Inflammatory macrophage treated with lipopolysaccharide for 1 hour (primary cell): ENCODE measurements around the gene CDYL.
A peak's percentile ranks its signal among the peaks of the same experiment; 100 is the strongest.

Experiments used
- DNase-seq, 2 donors: peaks; one replicate each; pipeline ENCODE4 v3.0.0-alpha.2; 2020 to 2022

The CDYL gene

DNA sequence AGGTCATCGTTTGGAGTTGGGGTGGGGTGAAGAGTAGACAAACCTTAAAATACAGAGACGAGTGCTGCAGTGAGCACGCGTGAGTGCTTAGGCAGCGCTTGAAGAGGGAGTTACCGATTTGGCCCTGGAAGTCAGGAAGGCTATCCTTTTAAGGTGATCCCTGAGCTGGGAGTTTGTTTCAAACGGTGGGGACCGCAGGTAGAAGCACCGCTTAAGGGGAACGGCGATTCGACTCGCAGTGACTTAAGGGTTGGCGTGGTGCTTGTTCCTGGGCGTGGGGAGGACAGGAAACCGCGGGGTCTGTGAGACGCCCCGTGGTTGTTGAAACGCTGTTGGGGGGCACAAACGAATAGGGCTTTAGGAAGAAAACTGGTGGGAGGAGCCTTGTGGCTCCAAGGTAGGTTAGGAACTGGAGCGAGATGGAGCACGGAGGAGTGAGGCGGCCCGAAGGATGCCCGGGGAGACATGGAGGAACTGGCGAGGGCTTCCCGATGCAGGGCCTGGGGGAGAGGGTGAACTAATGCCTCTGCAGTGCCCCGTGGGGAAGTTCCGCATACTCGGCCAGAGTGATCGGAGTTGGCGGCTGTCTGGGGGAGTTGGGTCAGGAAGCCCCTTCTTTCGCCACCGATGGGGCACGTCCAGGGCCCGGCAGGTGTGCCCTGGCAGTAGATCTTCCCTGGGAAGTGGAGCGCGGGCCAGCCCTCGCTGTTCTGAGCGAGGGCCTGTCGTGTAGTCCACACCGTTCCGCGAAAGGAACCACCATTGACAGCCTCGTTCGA, 1.3 kb upstream of the CDYL start:
- DNase-seq, result peak; percentile 68 to 88

GRCh38 chr6:4775494-4776130, 592 bp upstream of the CDYL start:
- DNase-seq, result peak; percentile 64 to 70

- DNase-seq, result peak; percentile 34 to 37
Measured at GRCh38 chr6:4776493-4777393, 539 bp downstream of the CDYL start.

DNA sequence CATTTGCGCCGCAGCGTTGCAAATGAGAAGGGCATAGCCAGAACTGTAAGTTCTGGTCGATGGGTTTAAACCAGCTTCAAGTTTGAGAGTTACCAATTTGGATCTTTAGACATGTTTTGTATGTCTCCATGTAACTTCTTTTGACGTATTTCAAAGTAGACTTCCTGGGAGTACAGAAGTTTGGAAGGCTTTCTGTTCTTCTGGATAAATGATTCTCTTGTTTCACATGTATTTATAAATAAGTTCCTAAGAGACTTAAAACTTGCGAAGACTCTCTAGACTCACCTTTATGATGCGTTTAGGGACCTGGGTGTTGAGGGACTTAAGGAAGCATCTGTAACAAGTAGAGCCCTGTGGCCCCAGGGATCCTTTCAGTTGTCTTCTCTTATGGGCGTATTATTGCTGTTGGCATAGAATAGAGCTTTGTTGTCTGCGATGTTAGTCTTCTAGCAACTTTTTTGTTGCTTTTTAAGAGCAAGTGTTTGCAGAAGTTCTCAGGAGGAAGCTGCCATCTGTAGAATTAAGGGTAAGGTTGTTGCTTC, 1.3 kb downstream of the CDYL start:
- no peak for DNase-seq

DNA sequence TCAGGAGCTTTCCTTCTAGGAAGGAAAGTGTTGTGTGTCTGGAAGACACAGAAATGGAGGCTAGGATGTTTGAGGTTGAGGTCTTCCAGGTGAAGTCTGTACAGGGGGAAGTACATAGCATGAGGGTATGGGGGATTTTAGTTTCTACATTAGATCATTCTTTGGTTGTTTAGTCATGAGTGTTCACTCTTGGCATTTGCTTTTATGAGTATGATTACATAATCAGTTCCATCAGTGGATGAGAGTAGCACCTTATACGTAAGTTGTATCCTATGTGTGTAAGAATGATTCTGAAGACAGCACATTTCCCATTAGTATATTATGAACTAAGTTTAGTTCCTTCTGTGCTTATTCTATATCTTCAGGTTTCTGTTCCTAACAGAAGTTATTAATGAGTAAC, 1.9 kb downstream of the CDYL start:
- DNase-seq, result peak in 1 of 2 donors; percentile 55

GRCh38 chr6:4780360-4780812, 4.2 kb downstream of the CDYL start:
- DNase-seq, result no peak

DNA sequence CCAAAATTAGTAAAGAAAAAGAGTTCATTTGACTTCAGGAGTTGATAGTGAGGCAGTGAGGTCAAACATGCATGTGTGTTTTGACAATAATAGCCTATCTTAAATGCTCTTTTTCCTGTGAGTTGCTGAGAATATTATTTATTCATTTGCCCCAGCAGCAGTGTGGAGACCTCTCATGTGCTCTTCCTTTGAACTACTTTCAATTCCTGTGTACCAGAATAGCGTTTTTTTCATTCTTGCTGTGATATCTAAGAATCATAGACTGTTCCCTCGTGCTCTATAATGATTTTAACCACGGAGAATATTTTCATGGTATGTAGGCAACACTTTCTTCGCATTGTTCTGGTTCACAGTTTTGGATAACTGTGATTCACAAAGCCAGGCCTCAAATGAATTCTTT, 5.2 kb downstream of the CDYL start:
- no peak for DNase-seq

DNA sequence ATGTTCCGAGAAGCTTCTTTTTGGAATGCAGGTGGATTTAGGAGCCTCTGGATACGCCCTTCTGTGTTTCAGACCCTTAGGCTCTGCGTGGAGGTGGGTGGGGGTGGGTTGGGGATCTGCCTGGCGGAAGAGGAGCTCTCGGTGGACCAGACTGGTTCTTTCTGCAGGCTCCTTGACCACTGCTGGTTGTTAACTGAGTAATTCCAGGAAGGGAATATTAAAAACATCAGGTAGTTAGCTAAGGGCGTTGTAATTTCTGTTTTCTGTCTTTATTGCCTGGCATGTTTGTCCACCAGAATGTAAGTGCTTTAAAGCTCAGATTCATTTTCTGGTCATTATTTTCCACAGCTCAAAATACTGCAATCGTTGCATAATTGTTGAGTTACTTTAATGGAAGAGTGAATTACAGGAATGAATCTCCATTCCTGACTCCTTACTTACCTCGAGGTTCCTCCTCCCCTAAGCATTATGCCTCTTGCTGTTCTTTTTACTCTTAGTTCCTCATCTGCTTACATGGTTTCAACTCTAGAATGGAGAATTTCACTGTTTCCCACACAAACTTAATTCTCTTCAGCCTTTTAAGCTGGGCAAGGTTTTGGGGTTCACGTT, 5.9 kb downstream of the CDYL start:
- peak in 1 of 2 donors; percentile 28 for DNase-seq

DNA sequence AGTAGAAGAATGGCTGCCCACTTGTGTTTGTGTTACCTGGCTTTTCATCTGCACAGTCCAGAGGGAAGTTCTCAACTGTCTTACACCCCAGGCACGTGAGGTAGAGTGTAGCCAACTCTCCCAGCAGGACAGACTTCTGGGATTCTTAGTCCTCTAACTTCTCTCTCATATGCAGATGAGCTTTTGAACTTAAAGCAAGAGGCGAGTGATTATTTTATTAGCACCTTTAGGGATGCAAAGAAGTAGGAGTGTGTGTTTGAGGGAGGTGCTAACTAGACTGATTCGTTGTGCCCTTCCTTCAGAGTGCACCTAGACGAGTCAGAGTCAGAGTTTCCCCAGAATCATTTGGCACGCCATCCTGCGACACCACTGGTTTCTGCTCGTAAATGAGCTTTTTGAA, 10.8 kb downstream of the CDYL start:
- no peak for DNase-seq

DNA sequence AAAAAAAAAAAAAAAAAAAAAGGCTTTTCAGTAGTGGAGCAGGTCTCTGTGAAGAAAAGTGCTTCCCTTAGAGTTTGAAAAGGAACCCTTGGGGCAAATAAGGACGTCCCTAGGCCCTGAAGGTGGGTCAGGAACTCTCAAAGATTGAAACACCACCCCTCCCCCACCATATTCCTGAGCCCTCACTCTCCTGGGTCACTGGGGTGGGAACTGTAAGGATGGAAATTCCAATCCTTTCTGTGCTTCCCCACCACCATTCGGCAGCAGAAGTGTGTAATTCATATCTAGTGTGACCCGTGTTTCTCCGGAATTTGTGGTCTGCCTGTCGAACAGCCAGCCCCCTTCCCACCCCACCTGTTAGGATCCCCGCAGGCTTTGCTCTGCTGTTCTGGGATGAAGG, 12.3 kb downstream of the CDYL start:
- DNase-seq, result no peak

DNA sequence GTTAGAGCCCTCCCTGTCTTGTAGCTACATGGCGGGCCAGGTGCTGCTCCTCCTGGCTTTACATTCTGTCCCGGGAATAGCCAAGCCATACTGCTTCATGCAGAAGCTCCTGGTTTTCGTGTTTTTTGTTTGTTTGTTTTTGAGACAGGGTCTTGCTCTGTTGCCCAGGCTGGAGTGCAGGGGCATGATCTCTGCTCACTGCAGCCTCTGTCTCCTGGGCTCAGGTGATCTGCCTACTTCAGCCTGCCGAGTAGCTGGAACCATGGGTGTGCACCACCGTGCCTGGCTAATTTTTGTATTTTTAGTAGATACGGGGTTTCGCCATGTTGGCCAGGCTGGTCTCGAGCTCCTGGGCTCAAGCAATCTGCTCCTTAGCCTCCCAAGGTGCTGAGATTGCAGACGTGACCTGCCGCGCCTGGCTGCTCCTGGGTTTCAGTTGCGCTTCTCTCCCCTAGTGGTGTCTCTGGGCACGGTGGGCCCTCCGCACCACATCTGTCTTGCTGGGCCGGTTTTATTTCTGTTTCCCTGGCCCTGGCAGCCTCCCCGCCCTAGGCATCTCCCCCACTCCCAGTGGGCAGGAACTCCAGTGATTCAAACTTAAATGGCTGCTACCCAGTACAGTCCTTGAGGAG, 12.9 kb downstream of the CDYL start:
- no peak for DNase-seq

- peak; percentile 43 to 79 for DNase-seq
Measured at GRCh38 chr6:4790158-4790899, 14.1 kb downstream of the CDYL start.

- DNase-seq, result no peak
Measured at GRCh38 chr6:4794140-4794707, 18.0 kb downstream of the CDYL start.

DNA sequence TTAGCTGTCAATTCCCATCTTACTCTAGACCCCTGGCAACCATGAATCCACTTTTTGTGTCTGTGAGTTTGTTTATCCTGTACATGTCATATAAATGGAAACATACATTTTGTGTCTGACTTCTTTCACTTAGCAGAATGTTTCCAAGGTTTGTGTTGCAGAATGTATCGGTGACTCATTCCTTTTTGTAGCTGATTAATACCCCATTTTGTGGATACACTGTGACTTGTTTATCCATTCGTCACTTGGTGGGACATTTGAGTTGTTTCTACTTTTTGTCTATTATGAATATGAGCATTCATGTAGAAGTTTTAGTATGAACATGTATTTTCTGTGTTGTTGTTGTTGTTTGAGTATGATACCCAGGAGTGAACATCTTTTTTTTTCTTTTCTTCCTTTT, 21.4 kb downstream of the CDYL start:
- DNase-seq, result no peak

GRCh38 chr6:4799912-4800311, 23.7 kb downstream of the CDYL start:
- no peak for DNase-seq

- no peak for DNase-seq
Measured at GRCh38 chr6:4800662-4801061, 24.5 kb downstream of the CDYL start.

DNA sequence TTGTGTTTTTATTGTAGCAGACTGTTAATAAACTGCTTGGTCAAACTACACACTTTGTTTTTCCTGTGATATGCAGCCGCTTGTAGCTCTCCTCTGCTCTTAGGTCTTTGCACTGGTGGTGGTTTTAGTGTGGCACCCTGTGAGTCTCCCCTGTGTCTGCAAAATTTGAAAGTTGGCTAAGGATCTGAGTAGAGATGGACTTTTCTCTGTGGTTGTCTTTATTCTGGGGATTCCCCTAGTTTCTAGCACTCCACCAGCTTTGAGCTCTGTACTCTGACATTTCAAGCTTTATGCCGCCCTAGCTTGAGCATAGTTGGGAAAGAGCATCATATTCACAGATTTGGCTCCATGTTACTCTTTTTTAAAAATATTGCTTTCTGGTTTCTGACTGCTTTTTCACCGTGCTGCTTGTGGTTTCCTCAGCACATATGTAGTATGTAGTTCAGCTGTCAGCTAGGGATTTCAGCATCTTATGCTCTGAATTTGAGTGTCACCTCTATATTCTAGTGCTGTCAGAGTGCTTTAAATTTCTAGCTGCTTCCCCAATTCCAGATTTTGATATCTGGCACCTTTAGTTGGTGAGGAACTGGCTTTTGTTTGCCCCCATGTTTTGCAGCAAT, 25.4 kb downstream of the CDYL start:
- DNase-seq, result peak; percentile 27 to 38

DNA sequence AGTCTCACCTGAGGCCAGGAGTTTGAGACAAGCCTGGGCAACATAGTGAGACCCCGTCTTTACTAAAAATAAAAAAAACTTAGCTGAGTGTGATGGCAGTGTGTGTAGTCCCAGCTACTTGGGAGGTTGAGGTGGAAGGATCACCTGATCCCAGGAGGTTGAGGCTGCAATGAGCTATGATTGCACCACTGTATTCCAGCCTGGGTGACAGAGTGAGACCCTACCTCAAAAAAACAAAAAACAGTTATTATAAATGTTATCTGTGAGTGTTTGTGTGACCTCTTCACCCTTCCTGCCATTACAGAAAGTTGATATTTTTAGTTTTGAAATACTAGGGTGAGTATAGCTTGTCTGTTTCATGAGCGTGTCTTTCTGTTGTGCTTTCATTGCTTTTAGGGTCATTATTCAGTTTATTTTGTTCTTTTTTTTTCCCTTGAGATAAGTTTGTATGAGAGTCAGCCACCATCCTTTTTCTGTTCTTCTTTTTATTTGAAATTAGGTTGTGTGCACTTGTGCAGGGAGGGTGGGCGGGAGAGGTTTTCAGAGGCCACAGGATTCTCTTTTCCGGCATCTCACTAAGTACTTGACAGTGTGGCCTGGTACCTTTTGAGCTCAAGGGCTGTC, 26.2 kb downstream of the CDYL start:
- no peak for DNase-seq

- no peak for DNase-seq
Measured at GRCh38 chr6:4803343-4803744, 27.1 kb downstream of the CDYL start.

- DNase-seq, result no peak
Measured at GRCh38 chr6:4804095-4804494, 27.9 kb downstream of the CDYL start.
